Stimulated activated CD4-positive, alpha-beta T cell treated with anti-CD3 and anti-CD28 coated beads, Interleukin-2, amount 100 ng/mL, for 48 hours (primary cell): ENCODE results near the gene RNASEH2A.
A peak's percentile ranks its signal among the peaks of the same experiment; 100 is the strongest.
"Not testable (repeated sequence)": the region's sequence is repeated elsewhere in the genome, so short reads cannot be mapped to it uniquely, and the experiment has no call there.

Experiments used
- DNase-seq, 2 donors: peaks; one replicate each; pipeline ENCODE4 v3.0.0-alpha.2; 2020

RNASEH2A gene

GRCh38 chr19:12834566-12834943 lies 28.2 kb downstream of the RNASEH2A start, which contains the start of gene RTBDN:
Gene RTBDN, minus strand, starts transcription at chr19:12834579. Its CDS starts 4,600 bp downstream, at chr19:12829979.
- DNase-seq = no peak

- DNase-seq = no peak
These were observed 28.8 kb downstream of the RNASEH2A start for GRCh38 chr19:12834976-12835757.

- no peak for DNase-seq
These were observed 30.1 kb downstream of the RNASEH2A start for GRCh38 chr19:12836529-12836863.

- no peak for DNase-seq
These were observed 30.8 kb downstream of the RNASEH2A start for GRCh38 chr19:12837225-12837624.

- DNase-seq = peak in 1 of 2 donors; percentile 58
These were observed 31.9 kb downstream of the RNASEH2A start, which contains the start of gene MAST1 for GRCh38 chr19:12838182-12838885. Gene MAST1, plus strand, starts transcription at chr19:12838515. Its CDS starts 58 bp downstream, at chr19:12838573.

GRCh38 chr19:12838886-12839756 lies 32.7 kb downstream of the RNASEH2A start:
- no peak for DNase-seq

GRCh38 chr19:12840091-12841079 lies 34.0 kb downstream of the RNASEH2A start:
- peak; percentile 56 to 59 for DNase-seq

- DNase-seq = no peak
These were observed 34.7 kb downstream of the RNASEH2A start for GRCh38 chr19:12841094-12841493.

- no peak for DNase-seq
These were observed 36.1 kb downstream of the RNASEH2A start for GRCh38 chr19:12842511-12842910.

GRCh38 chr19:12843328-12843727 lies 36.9 kb downstream of the RNASEH2A start:
- DNase-seq = no peak

GRCh38 chr19:12843999-12844732 lies 37.8 kb downstream of the RNASEH2A start:
- DNase-seq = no peak

GRCh38 chr19:12846613-12847012 lies 40.2 kb downstream of the RNASEH2A start:
- not testable (repeated sequence) for DNase-seq

- DNase-seq = peak; percentile 94 to 96
These were observed 41.1 kb downstream of the RNASEH2A start for GRCh38 chr19:12847159-12848139.

- no peak for DNase-seq
These were observed 50.3 kb downstream of the RNASEH2A start for GRCh38 chr19:12856653-12857052.

GRCh38 chr19:12858041-12858928 lies 51.9 kb downstream of the RNASEH2A start:
- DNase-seq = no peak

GRCh38 chr19:12859546-12859945 lies 53.2 kb downstream of the RNASEH2A start:
- DNase-seq = no peak
